Activated CD8-positive, alpha-beta memory T cell treated with anti-CD3 and anti-CD28 coated beads, Interleukin-2, amount 50 U/mL, for 4 hours (primary cell): ENCODE results near the gene SPAG9.

Source experiments
- DNase-seq: peaks from one replicate; pipeline ENCODE4 v3.0.0-alpha.2; 2020

The SPAG9 gene

DNA sequence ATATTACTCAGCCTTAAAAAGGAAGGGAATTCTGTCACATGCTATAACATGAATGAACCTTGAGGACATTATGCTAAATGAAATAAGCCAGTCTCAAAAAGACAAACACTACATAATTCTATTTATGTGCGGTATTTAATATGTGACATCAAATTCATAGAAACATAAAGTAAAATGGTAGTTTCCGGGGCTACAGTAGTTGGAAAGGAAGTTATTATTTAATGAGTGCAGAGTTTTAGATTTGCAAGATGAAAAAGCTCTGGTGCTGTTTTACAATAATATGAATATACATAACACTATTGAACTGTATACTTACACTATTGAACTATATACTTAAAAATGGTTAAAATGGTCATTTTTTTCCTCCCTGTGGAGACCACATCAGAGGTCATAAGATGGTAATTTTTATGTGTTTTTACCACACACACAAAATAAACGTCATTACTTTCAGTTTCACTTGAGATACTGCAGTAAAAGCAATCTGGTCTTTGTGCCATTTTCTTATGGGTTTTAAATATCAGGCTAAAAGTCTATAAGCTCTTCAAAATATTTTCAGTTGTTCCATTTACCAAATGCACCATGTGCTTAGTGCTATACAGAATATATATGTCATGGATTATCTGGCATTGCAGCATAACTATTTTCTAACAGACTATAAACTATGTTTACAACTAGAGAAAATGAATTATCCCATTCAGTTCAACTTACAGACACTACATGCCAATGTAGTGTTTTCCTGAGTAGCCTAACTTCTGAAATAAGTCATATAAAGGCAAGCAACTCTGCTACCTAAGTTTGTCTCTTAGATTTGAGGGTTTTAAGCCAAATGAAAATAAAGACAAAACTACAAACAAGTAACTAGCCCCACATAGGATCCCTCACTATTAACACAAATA is 90.9 kb downstream of the SPAG9 start:
- DNase-seq, result no peak

DNA sequence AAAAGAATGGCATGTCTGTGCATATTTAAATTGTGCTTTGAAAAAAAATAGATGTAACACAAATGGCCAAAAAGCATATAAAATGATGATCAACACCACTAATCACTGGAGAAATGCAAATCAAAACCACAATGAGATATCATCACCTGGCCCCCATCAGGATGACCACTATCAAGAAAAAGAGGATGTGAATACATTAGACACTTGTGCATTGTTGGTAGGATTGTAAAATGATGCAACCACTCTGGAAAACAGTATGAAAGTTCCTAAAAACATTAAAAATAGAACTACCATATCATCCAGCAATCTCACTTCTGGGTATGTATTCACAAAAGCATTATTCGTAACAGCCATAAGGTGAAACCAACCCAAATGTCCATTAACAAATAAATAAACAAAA is 91.5 kb downstream of the SPAG9 start:
- no peak for DNase-seq

DNA sequence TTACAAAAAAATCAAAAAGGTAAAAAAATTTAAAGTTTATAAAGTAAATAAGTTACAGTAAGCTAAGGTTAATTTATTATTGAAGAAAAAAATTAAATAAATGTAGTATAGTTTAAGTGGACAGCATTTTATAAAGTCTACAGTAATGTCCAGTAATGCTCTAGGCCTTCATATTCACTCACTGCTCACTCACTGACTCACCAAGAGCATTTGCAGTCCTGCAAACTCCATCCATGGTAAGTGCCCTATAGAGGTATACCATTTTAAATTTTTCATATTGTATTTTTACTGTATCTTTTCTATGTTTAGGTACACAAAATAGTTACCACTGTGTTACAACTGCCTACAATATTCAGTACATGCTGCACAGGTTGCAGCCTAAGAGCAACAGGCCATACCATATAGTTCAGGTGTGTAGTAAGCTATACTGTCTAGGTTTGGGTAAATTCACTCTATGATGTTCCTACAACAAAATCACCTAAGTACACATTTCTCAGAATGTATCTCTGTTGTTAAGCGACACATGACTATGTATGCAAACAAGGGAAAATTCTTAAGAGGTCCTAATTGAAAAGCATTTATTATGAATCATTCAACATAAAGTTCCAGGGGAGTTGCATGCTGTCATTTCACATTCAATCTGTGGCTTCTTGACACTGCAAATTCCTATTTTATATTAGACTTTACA is 92.3 kb downstream of the SPAG9 start:
- DNase-seq, result no peak

DNA sequence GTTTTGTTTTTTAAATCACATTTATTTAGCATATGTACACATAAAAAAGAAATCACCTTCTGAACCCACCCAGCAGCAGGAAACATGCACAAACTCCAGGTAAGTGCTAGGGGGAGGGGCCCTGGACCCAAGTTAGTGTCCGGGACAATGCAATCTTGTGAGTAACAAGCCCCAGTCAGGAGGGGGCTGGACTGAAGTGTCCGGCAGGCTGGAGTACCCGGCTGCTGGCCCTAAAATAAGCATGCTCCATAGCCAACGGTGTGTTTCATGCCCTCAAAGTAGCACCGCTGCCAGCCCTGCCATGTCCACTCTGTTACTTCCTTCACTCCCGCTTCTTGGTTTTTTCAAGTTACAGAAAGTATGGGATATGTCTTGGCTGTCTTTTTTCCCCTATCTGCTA is 102.1 kb downstream of the SPAG9 start:
- no peak for DNase-seq

DNA sequence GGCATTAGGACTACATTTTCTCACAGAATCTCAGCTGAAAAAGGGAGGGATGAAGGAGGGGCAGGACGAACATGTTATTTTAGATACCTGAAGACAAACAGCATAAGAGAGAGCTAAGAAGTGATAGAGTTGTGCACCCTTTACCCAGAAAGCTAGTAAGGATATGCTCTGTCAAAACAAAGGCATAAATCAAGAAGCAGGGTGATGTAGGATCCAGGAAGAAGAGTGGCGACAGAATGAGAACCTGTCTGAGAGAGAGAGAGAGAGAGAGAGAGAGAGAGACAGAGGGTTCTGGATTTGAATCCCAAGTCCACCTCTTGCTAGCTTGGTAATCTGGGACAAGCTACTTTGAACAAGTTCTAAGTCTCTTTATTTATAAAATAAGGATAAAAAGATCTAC is 103.4 kb downstream of the SPAG9 start:
- no peak for DNase-seq

DNA sequence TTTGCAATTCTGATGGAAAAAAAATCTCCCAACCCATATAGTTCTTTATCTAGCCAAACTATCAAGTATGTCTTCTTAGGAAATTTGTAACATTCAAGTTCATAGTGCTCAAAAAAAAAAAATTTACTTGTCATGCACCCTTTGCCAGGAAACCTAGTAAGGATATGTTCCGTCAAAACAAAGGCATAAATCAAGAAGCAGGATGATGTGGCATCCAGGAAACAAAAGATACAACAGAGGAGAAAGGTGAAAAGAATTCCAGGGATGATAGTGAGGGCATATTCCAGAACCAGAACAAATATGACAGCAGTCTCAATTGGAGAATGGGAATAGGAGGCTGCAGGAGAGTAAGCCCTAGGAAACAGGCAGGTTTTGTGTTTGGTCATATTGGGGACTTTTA is 104.6 kb downstream of the SPAG9 start:
- DNase-seq, result no peak

DNA sequence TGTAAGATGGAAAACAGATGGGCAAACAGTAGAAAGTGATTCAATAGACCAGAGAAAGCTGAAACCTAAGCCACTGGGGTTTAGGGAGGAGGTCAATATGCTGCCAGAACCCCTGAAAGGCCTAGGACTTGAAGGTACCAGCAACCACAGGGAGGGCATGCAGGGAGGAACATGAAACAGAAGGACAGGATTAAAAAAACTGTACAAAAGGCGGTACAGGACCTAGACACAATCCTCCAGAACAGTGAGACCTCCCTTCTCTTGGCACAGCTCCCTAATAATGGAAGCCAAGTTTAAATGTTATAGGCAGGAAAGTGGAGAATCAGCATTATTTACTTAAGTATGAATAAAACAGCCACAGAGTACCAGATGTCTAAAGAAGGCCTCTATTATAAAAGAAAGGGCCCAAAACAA is 105.5 kb downstream of the SPAG9 start:
- DNase-seq, result no peak

DNA sequence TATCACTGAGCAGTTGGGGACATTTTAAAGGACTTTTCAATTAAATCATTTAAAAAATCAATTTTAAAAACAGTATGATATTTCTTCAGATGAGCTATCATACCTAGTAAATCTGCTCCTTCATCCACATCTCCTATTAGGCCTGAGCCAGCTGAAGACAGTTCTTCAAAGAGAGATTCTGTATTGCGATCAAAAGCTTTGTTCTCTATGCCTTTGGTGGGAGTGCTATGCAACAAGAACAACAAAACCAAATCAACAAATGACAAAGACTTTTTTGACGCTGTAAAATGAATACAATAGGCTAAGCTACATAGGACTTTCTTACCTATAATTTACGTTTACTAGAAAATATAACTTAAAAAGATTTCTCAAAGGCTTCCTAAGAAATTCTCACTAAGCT is 106.5 kb downstream of the SPAG9 start:
- DNase-seq, result no peak

DNA sequence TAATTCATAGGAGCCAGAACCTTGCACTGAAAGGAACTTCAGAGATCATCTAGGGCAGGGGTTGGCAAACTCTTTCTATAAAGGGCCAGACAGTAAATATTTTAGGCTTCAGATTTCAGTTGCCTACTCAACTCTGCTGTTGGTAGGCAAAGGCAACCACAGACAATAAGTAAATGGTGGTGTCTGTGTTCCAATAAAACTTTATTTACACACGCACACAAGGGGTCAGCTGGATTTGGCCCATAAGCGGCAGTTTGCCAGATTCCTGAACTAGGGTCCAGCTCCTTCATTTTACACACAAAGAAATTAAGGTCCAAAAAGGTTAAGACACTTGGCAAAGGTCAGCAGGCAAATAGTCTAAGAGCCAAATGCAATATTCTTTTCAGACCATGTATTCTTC is 107.3 kb downstream of the SPAG9 start:
- no peak for DNase-seq

DNA sequence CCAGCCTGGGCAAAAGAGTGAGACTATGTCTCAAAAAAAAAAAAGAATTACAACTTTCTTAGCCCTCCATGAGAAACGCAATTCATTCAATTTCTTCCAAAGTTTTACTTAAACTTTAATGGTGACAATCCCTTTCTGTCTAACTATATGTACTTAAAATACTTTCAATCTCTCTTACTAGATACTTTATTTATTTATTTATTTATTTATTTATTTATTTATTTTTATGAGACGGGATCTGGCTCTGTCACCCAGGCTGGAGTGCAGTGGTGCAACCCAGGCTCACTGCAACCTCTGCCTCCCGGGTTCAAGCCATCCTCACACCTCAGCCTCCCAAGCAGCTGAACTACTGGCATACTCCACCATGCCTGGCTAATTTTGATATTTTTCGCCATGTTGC is 108.1 kb downstream of the SPAG9 start:
- DNase-seq, result no peak

DNA sequence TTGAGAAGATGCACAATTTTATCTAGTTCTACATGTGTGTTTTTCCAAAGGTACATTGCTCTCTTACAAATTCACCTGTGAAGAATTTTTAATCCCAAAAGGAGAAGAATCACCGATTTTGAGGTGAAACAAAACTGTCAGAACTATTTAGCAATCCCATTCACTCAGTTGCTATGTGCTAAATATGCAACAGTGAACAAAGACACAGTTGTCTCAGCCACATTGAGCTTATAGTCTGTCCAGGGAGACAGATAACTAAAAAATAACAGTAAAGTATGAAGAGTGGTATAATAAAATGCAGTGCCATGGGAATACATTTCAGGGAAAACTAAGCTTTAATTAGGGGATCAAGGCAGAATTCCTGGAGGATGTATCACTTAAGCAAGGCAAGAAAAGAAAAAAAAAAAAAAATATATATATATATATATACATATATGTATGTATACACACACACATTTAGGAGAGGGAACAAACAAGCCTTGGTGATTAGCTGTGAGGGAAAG is 110.4 kb downstream of the SPAG9 start:
- no peak for DNase-seq

DNA sequence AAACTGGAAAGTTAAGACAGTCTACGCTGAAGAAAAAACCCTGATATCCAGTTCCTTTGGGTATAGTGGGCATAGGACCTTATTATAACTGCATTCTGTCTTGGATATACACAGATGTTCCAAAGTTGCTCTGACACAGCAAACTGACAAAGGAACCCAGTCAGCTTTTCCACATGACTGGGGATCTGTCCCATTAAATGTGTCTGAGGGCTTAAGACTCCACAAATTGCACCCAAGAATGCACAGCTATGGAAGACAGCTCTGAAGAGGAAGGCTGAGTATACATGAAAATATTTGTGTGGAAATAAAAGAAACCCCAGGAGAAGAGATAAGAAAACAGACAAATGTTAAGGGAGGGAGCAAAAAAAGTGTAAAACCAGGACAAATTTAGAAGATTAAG is 114.1 kb downstream of the SPAG9 start:
- DNase-seq, result no peak

DNA sequence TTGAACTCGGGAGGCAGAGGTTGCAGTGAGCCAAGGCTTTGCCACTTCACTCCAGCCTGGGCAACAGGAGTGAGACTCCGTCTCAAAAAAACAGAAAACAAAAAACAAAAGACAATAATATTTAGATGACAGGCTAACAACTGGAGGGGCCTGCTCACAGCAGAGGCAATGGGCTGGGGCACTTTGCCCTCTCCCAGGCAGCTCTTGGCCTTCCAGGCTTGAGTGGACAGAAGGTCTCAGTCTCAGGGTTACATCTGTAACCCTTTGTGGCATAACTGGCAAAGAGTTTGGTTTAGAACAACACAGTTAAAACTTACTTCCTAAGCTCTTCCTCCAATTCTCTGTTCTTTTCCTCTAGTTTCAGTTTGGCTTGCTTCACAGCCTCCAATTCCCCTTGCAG is 114.9 kb downstream of the SPAG9 start:
- no peak for DNase-seq

DNA sequence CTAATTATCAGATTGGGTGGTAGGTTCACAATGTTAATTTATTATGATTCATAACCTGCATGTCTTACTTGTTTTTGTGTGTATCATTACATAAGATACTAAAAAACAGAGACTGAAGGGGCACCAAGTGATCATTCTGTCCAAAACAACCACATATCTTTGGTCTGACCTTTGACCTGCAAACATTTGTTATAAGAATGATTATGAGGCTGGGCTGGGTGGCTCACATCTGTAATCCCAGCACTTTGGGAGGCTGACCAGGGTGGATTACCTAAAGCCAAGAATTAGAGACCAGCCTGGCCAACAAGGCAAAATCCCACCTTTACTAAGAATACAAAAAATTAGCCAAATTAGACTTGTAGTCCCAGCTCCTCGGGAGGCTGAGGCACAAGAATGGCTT is 116.4 kb downstream of the SPAG9 start:
- DNase-seq, result no peak

DNA sequence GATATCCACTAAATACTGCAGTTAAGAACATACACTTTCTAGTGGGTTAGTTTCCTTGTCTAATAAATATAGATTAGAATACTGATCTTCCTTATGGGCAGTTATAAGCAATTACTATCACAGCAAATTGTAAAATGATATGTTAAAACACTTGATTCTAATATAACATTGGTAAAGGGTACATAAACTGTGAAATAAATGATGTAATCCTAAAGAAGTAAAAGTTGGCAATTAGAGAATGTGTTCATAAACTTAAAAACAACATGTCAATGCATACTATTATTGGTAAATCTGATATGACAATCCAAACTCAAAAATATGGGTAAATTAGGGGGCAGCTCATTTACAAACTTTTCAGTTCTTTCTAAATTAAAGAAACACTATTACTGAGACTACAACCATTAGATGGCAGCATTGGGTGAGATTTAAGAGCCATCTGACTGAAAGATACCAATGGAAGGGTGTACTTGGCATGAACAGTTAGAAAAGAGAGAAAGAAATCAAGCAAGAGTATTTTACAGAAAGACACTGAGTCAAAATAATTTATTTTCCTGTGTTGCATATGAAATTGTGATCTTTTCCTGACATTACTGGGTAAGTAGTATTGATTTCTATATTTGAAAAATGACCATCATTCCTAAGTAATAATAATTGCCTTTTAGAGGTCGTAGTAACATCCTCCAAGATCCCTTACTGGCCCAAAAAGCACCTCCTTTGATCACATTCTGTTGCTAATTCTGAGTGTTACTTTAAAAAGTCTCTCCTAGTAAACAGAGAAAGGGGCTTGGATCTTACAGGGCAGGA is 119.6 kb downstream of the SPAG9 start:
- DNase-seq, result no peak

DNA sequence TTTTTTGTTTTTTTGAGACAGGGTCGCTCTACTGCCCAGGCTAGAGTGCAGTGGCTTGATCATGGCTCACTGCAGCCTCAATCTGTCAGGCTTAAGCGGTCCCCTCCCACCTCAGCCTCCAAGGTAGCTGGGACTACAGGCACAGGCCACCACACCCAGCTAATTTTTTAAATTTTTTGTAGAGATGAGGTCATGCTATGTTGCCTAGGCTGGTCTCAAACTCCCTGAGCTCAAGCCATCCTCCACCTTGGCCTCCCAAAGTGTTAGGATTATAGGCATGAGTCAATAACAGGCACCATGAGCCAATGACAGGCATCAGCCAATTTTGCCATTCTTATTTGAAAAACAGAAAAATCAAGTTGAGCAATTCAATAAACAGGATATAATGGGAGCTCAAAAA is 125.0 kb downstream of the SPAG9 start:
- DNase-seq, result no peak

DNA sequence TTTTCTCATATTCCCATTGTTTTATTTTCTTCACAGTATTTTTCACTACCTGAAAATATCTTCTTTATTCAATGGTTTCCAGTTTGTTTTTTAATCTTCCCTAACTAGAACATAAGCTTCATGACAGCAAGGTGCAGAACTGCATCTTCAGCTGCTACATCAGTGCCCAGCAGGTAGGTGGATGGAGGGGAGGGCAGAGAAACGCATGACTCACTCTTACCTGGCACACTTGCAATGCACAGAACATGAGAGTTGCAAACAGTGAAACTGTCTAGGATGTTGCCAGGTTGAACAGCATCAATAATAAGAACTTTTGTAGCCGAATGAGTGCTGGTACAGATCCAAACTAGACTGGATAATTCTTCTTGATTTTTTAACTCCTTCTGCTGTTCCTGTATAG is 127.1 kb downstream of the SPAG9 start:
- DNase-seq, result no peak

DNA sequence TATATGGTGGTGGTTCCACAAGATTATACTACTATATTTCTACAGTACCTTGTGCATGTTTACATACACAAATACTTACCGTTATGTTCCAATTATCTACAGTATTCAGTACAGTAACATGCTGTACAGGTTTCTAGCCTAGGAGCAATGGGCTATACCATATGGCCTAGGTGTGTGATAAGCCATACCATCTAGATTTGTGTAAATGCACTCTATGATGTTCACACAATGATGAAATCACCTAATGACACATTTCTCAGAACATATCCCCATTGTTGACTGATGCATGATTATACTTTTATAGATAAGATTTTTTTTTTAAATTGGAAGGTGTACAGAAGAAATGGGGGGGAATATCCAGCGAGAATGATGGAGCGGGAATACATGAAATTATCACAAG is 131.5 kb downstream of the SPAG9 start:
- no peak for DNase-seq

DNA sequence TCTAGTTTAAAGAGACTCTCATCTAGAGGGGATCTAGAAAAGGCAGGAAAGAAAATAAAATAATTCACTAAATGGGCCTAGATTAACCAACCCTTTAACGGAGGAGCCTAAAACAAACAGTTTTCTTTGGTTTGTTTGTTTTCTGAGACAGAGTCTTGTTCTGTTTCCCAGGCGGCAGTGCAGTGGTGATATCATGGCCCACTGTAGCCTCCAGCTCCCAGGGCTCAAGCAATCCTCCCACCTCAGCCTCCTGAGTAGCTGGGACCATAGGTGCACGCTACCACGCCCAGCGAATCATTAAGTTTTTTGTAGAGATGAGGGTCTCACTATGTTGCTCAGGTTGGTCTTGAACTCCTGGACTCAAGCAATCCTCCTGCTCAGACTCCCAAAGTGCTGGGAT is 132.2 kb downstream of the SPAG9 start:
- no peak for DNase-seq

DNA sequence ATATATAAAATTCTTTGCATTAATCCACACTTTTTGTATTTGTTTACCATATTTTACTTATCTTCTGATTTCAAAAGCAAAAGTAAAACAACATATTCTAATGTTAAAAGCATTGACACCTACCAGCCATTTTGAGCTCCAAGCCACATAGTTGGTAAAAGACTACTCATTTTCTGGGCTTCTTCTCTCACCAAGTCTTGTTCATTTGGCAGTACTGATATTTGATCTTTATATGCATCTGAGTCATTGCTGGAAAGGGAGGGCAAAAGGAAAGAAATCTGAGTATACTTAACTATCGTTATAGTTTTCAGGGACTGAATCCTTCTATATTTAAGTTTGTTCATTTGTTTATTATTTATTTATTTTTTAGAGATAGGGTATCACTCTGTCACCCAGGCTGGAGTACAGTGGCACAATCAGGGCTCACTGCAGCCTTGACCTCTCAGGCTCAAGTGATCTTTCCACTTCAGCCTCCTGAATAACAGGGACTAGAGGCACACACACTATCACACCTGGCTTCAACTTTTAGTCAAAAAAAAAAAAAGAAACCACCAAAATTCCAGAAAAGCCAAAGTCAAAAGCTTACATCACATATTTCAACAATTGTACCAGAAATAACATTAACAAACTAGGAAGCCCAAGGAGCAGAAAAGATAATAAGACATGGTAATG is 133.5 kb downstream of the SPAG9 start:
- DNase-seq, result no peak

DNA sequence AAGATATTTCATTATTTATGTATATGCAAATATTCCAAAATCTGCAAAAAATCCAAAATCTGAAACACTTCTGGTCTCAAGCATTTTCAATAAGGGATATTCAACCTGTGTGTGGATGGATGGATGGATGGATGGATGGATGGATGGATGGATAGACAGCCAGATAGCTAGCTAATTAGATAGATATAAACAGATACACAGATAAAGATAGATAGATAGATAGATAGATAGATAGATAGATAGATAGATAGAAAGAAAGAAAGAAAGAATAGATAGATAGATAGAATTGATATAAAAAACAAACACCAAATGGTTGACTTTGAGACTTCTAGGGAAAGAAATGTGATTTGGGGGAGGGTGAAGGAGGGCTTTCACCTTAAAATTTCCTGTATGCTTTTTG is 139.4 kb downstream of the SPAG9 start:
- no peak for DNase-seq

DNA sequence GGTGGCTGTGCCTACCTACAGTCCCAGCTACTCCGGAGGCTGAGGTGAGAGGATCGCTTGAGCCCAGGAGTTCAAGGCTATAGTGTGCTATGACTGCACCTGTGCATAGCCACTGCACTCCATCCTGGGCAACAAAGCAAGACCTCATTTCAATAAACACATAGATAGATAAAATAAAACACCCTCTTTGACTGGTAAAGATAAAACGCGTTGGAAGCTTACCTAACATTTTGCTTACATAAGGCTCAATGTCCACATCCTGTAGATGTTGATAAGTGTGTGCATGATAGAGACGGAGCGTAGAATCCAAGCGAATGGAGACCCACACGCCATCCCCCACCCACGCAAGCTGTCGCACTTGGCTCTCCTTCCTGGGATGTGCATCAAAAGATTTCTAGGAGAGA is 141.1 kb downstream of the SPAG9 start:
- DNase-seq, result no peak
